ENCODE results near the gene TSPAN7. TPM values are rescaled to one million over a fixed set of nuclear protein-coding genes. Genes with fewer than 3 reads are reported as not detected.

Gene TSPAN7
- total RNA-seq, 1 experiment from 2014 or later: not detected

DNA sequence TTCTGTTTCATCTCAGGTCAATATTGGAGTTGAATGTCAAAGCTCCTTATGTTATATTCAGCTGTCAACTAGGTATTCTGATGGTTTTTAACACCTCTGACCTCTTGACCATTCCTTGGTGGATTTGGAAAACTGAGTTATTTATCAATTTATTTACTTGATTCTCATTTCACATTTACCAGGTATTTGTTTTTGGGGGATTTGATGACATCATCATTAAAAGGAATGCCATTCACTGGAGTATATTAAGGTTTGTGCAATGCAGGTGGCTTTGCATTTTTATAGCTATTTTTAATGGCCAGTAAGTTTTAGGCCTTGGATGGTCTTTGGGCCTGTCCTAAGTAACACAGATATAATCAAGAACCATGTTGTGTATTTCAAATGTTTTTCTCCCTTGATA, 67.2 kb downstream of the TSPAN7 start:
- Histone ChIP-seq H3K36me3 (ENCODE audit: low read depth) (no peaks in the 10 kb centered on the region), H3K4me1 (replicated peaks; ENCODE audit: insufficient read depth) (no peaks in the 10 kb centered on the region), H3K4me3 (no peak overlapping the region), H3K27me3 (ENCODE audit: insufficient read depth, low read depth) (no peaks in the 10 kb centered on the region), H2AFZ (no peak overlapping the region), H3F3A (ENCODE audit: insufficient read depth, low read depth) (no peaks in the 10 kb centered on the region), H3K79me2 (ENCODE audit: low read depth) (no peaks in the 10 kb centered on the region), H3K4me2 (no peak overlapping the region), H3K9me2 (ENCODE audit: insufficient read depth) (no peaks in the 10 kb centered on the region), H4K20me1 (ENCODE audit: insufficient read depth) (no peaks in the 10 kb centered on the region), H3K27ac (no peak overlapping the region), H3K9me3 (ENCODE audit: insufficient read depth, low read depth) (no peaks in the 10 kb centered on the region)
- ChIA-PET POLR2A (ENCODE audit: unreplicated experiment) (no interaction called here), CTCF (no interaction called here)
- intact Hi-C loops (cut with micrococcal nuclease; ENCODE audit: unreplicated experiment): no loop called here
- DNase-seq: no peak
- BruUV-seq (replicated peaks): no TSS peak
- TF ChIP-seq, protein P1, sequence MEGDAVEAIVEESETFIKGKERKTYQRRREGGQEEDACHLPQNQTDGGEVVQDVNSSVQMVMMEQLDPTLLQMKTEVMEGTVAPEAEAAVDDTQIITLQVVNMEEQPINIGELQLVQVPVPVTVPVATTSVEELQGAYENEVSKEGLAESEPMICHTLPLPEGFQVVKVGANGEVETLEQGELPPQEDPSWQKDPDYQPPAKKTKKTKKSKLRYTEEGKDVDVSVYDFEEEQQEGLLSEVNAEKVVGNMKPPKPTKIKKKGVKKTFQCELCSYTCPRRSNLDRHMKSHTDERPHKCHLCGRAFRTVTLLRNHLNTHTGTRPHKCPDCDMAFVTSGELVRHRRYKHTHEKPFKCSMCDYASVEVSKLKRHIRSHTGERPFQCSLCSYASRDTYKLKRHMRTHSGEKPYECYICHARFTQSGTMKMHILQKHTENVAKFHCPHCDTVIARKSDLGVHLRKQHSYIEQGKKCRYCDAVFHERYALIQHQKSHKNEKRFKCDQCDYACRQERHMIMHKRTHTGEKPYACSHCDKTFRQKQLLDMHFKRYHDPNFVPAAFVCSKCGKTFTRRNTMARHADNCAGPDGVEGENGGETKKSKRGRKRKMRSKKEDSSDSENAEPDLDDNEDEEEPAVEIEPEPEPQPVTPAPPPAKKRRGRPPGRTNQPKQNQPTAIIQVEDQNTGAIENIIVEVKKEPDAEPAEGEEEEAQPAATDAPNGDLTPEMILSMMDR (conservative IDR thresholded peaks at IDR 0.05): no peak
- TF ChIP-seq EZH2 (IDR thresholded peaks at IDR 0.05; ENCODE audit: low read depth): no peak

DNA sequence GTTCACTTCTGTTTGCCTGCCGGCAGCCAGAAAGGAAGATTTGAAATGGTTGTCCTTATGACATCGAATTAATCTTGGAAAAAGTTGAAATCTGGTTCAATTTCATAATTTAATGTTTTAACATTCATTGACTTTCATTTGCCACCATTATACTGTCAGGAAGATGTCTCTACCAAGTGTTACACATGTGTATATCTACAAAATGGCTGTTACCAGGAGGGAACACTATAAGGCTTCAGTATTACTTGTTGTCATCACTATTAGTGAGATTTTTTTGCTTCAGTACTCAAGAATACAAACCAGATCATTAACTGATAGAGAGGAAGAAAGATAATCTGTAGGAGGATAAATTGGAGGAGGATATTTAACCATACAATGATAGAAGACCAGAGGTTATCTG, 71.2 kb downstream of the TSPAN7 start:
- ChIA-PET POLR2A (ENCODE audit: unreplicated experiment) (no interaction called here), CTCF (no interaction called here)
- Histone ChIP-seq H3K27ac (no peak overlapping the region), H3K4me2 (no peak overlapping the region), H3K4me1 (replicated peaks; ENCODE audit: insufficient read depth) (no peaks in the 10 kb centered on the region), H3K9me2 (ENCODE audit: insufficient read depth) (no peaks in the 10 kb centered on the region), H3K36me3 (ENCODE audit: low read depth) (no peaks in the 10 kb centered on the region), H3K9me3 (ENCODE audit: insufficient read depth, low read depth) (no peaks in the 10 kb centered on the region), H3K4me3 (no peak overlapping the region), H3K79me2 (ENCODE audit: low read depth) (no peaks in the 10 kb centered on the region), H4K20me1 (ENCODE audit: insufficient read depth) (no peaks in the 10 kb centered on the region), H3F3A (ENCODE audit: insufficient read depth, low read depth) (no peaks in the 10 kb centered on the region), H3K27me3 (ENCODE audit: insufficient read depth, low read depth) (no peaks in the 10 kb centered on the region), H2AFZ (no peak overlapping the region)
- intact Hi-C loops (cut with micrococcal nuclease; ENCODE audit: unreplicated experiment): no loop called here
- no peak for DNase-seq
- TF ChIP-seq EZH2 (IDR thresholded peaks at IDR 0.05; ENCODE audit: low read depth): no peak
- TF ChIP-seq, protein P1 (conservative IDR thresholded peaks at IDR 0.05): no peak
- BruUV-seq (replicated peaks): no TSS peak

DNA sequence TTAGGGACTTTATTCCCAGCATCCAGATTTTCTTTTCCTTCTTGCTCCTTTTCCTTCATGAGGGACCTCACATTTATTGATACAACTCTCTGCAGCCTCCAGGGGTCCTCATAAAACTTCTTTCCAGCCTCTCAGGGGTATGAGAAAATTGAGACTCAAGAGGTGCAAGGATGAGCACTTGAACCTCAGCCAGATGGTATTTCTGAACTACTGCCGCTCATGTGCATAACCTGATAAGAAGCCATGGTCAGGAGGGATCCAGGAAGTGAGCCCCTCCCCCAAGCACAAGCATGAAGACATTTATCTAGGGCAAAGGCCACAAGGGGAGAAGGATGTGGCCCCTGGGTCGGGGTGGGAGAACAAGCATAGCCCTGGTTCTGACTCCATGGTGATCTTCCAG, 73.3 kb downstream of the TSPAN7 start:
- DNase-seq: no peak
- Histone ChIP-seq H3K27ac (no peak overlapping the region), H3K4me3 (no peak overlapping the region), H3K9me3 (ENCODE audit: insufficient read depth, low read depth) (no peaks in the 10 kb centered on the region), H3K27me3 (ENCODE audit: insufficient read depth, low read depth) (no peaks in the 10 kb centered on the region), H2AFZ (no peak overlapping the region), H3K79me2 (ENCODE audit: low read depth) (no peaks in the 10 kb centered on the region), H3K36me3 (ENCODE audit: low read depth) (no peaks in the 10 kb centered on the region), H3K4me2 (no peak overlapping the region), H4K20me1 (ENCODE audit: insufficient read depth) (no peaks in the 10 kb centered on the region), H3F3A (ENCODE audit: insufficient read depth, low read depth) (no peaks in the 10 kb centered on the region), H3K4me1 (replicated peaks; ENCODE audit: insufficient read depth) (no peaks in the 10 kb centered on the region), H3K9me2 (ENCODE audit: insufficient read depth) (no peaks in the 10 kb centered on the region)
- no peak for TF ChIP-seq EZH2 (IDR thresholded peaks at IDR 0.05; ENCODE audit: low read depth)
- TF ChIP-seq, protein P1 (conservative IDR thresholded peaks at IDR 0.05): no peak
- ChIA-PET CTCF (no interaction called here), POLR2A (ENCODE audit: unreplicated experiment) (no interaction called here)
- no TSS peak for BruUV-seq (replicated peaks)
- intact Hi-C loops (cut with micrococcal nuclease; ENCODE audit: unreplicated experiment): no loop called here
